Measurements from ENCODE around the gene SYT14. TPM values are rescaled to one million over a fixed set of nuclear protein-coding genes. Genes with fewer than 3 reads are reported as not detected.
A peak's percentile ranks its signal among the peaks of the same experiment; 100 is the strongest.
"Not testable (repeated sequence)": the region's sequence is repeated elsewhere in the genome, so short reads cannot be mapped to it uniquely, and the experiment has no call there.

Gene SYT14
- total and polyA plus RNA-seq, 2 experiments from 2014 or later = 0.09 to 0.36 TPM

DNA sequence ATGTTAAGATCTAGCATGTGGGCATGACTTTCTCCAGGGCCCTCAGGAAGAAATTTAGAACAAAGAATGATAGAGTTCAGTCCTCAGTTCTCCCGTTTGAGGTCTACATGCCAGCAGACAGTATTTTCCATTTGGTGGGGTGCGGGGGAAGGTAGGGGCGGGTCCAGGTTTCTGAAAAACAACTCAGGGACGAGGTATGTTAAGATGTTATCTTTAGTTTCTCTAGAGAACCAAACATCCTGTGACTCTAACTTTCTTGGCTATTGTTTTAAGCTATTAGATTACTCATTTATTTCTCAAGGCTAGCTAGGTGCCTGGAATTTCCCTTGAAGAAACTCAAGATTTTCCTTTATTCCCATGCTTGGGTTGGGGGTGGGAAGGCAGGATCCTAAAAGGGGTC lies 42.3 kb upstream of the SYT14 start:
- Histone ChIP-seq H3K4me3 (no peak overlapping the region), H3K9me3 (ENCODE audit: low read depth) (no peaks in the 10 kb centered on the region), H3K36me3 (no peaks in the 10 kb centered on the region), H3K27me3 (no peaks in the 10 kb centered on the region), H3K27ac (no peak overlapping the region), H3K4me1 (ENCODE audit: low read depth) (no peaks in the 10 kb centered on the region)
- TF ChIP-seq, protein P1, sequence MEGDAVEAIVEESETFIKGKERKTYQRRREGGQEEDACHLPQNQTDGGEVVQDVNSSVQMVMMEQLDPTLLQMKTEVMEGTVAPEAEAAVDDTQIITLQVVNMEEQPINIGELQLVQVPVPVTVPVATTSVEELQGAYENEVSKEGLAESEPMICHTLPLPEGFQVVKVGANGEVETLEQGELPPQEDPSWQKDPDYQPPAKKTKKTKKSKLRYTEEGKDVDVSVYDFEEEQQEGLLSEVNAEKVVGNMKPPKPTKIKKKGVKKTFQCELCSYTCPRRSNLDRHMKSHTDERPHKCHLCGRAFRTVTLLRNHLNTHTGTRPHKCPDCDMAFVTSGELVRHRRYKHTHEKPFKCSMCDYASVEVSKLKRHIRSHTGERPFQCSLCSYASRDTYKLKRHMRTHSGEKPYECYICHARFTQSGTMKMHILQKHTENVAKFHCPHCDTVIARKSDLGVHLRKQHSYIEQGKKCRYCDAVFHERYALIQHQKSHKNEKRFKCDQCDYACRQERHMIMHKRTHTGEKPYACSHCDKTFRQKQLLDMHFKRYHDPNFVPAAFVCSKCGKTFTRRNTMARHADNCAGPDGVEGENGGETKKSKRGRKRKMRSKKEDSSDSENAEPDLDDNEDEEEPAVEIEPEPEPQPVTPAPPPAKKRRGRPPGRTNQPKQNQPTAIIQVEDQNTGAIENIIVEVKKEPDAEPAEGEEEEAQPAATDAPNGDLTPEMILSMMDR (IDR thresholded peaks at IDR 0.05; ENCODE audit: low read depth, low read length) = no peak
- peak in 1 of 2 donors; percentile 44 for DNase-seq (ENCODE audit: low read depth in 1 of 2, low spot score in 1 of 2)

DNA sequence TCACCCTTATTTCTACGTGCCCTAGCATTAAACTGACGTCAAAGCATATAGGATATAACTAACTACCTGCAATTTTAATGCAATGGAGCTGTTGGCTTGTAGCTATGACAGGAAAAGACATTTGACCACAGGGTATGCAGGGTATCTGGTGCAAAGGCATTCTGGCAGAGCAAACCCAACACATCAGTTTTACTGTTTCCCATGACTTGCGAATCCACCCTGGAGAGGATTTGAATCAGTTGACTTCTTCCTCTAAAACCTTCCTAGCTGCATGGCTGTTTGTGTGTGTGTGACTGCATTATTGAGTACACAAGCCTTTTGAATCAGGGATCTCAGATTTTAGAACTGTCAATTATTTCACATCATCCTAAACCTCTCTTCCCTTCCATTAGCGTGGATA lies 41.7 kb upstream of the SYT14 start:
- no peak overlapping the region for H3K4me3 ChIP-seq
- no peaks in the 10 kb centered on the region for H3K27me3 ChIP-seq
- DNase-seq (ENCODE audit: low read depth in 1 of 2, low spot score in 1 of 2) = no peak
- no peaks in the 10 kb centered on the region for H3K36me3 ChIP-seq
- H3K9me3 ChIP-seq (ENCODE audit: low read depth) = no peaks in the 10 kb centered on the region
- TF ChIP-seq, protein P1 (IDR thresholded peaks at IDR 0.05; ENCODE audit: low read depth, low read length) = no peak
- no peak overlapping the region for H3K27ac ChIP-seq
- no peaks in the 10 kb centered on the region for H3K4me1 ChIP-seq (ENCODE audit: low read depth)

DNA sequence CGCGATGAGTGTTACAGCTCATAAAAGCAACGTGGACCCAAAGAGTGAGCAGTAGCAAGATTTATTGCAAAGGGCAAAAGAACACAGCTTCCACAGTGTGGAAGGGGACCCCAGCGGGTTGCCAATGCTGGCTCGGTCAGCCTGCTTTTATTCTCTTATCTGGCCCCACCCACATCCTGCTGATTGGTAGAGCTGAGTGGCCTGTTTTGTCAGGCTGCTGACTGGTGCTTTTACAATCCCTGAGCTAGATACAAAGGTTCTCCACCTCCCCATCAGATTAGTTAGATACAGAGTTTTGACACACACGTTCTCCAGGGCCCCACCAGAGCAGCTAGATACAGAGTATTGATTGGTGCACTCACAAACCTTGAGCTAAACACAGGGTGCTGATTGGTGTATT lies 39.7 kb upstream of the SYT14 start:
- not testable (repeated sequence) for H3K4me1 ChIP-seq (ENCODE audit: low read depth)

DNA sequence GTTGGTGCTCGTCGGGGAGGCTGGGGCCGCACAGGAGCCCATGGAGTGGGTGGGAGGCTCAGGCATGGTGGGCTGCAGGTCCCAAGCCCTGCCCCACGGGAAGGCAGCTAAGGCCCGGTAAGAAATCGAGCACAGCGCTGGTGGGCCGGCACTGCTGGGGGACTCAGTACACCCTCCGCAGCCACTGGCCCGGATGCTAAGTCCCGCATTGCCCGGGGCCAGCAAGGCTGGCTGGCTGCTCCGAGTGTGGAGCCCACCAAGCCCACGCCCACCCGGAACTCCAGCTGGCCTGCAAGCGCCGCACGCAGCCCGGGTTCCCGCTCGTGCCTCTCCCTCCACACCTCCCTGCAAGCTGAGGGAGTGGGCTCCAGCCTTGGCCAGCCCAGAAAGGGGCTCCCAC lies 39.2 kb upstream of the SYT14 start:
- DNase-seq (ENCODE audit: low read depth in 1 of 2, low spot score in 1 of 2); H3K27me3 ChIP-seq; H3K9me3 ChIP-seq (ENCODE audit: low read depth); H3K36me3 ChIP-seq; H3K27ac ChIP-seq; H3K4me1 ChIP-seq (ENCODE audit: low read depth); H3K4me3 ChIP-seq: not testable (repeated sequence)

More for the DNA sequence above, 39.7 kb upstream of the SYT14 start:
- not testable (repeated sequence) for DNase-seq (ENCODE audit: low read depth in 1 of 2, low spot score in 1 of 2); H3K4me3 ChIP-seq; H3K9me3 ChIP-seq (ENCODE audit: low read depth); H3K27ac ChIP-seq; H3K36me3 ChIP-seq; H3K27me3 ChIP-seq

DNA sequence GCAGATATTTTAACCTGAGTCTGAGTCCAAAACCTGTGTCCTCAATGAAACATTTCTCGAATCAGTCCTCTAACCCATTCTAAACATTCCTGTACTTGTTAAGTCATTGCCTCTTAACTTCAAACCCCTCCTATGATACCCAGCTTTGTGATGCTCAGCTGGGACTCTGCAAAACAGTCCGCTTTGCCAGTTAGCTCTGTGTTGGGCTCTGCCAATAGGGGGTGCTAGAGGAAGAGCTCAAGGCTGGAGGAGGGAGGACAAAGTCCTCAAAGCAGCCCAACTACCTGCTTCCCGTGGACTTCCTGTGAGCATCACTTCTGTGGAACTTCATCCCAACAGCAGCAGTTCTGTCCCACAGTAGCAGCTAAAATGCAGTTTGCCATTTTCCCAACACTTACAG lies 38.1 kb upstream of the SYT14 start:
- Histone ChIP-seq H3K4me3 (no peak overlapping the region), H3K27ac (no peak overlapping the region), H3K36me3 (no peaks in the 10 kb centered on the region), H3K9me3 (ENCODE audit: low read depth) (no peaks in the 10 kb centered on the region), H3K27me3 (no peaks in the 10 kb centered on the region), H3K4me1 (ENCODE audit: low read depth) (no peaks in the 10 kb centered on the region)
- DNase-seq (ENCODE audit: low read depth in 1 of 2, low spot score in 1 of 2) = no peak
- TF ChIP-seq, protein P1 (IDR thresholded peaks at IDR 0.05; ENCODE audit: low read depth, low read length) = peak; percentile 31

DNA sequence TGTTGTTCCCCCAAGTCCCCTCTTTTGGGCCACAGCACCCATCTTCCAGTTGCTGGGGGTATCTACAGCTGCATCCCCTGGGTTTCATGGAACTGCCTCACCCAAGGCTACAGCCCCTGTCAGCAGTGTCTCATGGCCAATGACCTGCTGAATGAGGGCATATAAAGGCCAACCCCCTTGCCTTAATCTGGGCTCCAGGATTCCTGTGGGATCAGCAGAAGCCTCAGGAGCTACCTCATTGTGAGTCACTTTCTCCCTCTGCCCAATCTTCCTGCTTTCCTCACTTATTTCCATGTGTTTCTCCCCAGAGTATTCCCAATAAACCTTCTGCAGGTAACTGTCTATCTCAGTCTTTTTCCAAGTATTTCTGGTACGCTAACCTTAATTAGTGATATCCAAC lies 37.3 kb upstream of the SYT14 start:
- no peaks in the 10 kb centered on the region for H3K9me3 ChIP-seq (ENCODE audit: low read depth)
- TF ChIP-seq, protein P1 (IDR thresholded peaks at IDR 0.05; ENCODE audit: low read depth, low read length) = no peak
- no peaks in the 10 kb centered on the region for H3K27me3 ChIP-seq
- H3K36me3 ChIP-seq = no peaks in the 10 kb centered on the region
- no peaks in the 10 kb centered on the region for H3K4me1 ChIP-seq (ENCODE audit: low read depth)
- peak in 1 of 2 donors; percentile 36 for DNase-seq (ENCODE audit: low read depth in 1 of 2, low spot score in 1 of 2)
- no peak overlapping the region for H3K27ac ChIP-seq
- no peak overlapping the region for H3K4me3 ChIP-seq

DNA sequence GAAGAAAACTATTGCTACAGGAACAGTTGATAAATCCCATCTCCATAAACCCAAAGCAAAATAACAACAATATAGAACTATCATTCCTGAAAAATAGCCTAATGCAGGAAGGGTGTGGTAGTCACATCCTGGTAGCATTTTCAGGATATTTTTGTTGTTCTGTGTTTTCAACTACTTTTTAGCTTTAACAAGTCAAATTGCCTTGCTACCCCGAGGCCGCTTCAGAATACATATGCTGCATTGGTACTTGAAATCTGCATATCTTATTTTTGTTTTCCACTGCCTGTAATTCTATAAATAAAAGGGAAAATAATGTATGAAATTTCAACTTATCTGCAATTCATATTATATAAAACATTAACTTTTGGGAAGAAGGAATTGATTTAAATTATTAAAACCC lies 36.8 kb upstream of the SYT14 start:
- H3K9me3 ChIP-seq (ENCODE audit: low read depth) = no peaks in the 10 kb centered on the region
- no peaks in the 10 kb centered on the region for H3K27me3 ChIP-seq
- H3K4me3 ChIP-seq = no peak overlapping the region
- no peak overlapping the region for H3K27ac ChIP-seq
- no peaks in the 10 kb centered on the region for H3K36me3 ChIP-seq
- no peaks in the 10 kb centered on the region for H3K4me1 ChIP-seq (ENCODE audit: low read depth)
- TF ChIP-seq, protein P1 (IDR thresholded peaks at IDR 0.05; ENCODE audit: low read depth, low read length) = no peak
- DNase-seq (ENCODE audit: low read depth in 1 of 2, low spot score in 1 of 2) = no peak

DNA sequence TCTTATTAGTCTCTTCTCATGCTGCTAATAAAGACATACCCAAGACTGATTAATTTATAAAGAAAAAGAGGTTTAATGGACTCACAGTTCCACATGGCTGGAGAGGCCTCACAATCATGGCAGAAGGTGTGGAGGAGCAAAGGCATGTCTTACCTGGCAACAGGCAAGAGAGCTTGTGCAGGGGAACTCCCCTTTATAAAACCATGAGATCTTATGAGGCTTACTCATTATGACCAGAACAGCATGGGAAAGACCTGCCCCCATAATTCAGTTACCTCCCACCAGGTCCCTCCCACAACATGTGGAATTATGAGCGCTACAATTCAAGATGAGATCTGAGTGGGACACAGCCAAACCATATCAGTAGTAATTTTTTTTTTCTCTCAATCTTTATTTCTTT lies 33.2 kb upstream of the SYT14 start:
- not testable (repeated sequence) for H3K9me3 ChIP-seq (ENCODE audit: low read depth); DNase-seq (ENCODE audit: low read depth in 1 of 2, low spot score in 1 of 2); H3K27me3 ChIP-seq; H3K4me3 ChIP-seq; H3K4me1 ChIP-seq (ENCODE audit: low read depth); H3K27ac ChIP-seq; H3K36me3 ChIP-seq
